Stimulated activated CD4-positive, alpha-beta T cell treated with anti-CD3 and anti-CD28 coated beads, Interleukin-15, amount 100 ng/mL, for 1 hour (primary cell): ENCODE data around the gene ZNF428.
"Not testable (repeated sequence)": the region's sequence is repeated elsewhere in the genome, so short reads cannot be mapped to it uniquely, and the experiment has no call there.

Source experiments
- DNase-seq, 2 donors: peaks; one replicate each; pipeline ENCODE4 v3.0.0-alpha.2; 2020; ENCODE audit warnings: low read depth in 1 of 2, low spot score in 1 of 2

The ZNF428 gene

DNA sequence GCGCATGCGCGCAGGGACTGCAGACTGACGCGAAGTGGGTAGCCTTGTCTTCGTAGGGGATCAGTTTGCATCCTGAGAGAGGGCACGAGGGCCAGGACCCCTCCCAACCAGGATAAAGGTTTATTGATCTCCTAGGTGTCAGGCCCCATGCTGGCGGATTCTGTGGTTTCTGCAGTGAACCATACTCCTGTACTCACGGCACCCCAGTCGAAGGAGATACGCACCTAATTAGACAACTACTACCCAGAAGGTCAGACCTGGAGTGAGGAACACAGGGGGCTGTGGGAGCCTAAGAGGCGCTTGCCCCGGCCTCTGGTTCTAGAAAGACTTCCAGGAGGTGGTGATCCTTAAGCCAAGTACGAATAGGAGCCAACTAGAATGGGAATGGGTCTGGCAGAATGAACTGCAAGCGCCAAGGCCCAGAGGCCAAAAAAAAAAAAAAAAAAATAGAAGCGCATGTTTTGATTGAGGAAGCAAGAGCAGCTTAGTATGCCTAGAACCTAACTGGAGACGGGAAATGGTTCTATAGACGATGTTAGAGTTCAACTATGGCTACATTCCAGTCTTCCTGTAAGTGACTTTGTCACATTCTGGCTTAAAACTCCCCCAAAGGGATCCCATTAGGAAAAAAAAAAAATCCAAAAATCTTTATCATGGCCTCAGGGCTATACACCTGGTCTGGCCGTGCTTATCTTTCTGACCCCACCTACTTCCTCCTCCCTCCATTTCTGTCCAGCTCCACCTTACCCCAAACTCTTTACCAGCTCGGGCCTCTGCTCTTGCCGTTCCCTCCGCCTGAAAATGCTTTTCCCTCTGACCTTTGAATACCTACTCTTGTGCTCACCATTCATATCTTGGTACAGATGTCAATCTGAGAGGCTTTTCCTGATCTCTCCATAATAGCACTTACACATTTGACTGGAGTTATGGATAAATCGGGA is 902 bp upstream of the ZNF428 start:
- DNase-seq: peak in 1 of 2 donors; percentile 75

DNA sequence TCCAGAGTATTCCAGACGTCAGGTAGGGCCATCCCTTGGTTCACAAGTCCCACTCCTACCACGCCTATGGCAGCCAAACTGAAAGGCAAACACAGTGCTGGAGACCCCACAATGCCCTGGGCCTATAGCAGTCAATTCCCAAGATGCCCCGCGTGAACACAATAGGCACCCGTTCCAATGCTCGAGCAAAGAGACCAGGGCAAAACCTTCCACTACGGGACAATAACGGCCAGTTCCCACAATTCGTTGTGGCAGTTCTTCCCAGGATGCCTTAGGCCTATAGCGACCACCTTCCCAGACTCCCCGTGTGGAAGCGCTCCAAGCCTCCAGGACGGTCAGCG is 538 bp downstream of the ZNF428 start:
- DNase-seq: no peak

DNA sequence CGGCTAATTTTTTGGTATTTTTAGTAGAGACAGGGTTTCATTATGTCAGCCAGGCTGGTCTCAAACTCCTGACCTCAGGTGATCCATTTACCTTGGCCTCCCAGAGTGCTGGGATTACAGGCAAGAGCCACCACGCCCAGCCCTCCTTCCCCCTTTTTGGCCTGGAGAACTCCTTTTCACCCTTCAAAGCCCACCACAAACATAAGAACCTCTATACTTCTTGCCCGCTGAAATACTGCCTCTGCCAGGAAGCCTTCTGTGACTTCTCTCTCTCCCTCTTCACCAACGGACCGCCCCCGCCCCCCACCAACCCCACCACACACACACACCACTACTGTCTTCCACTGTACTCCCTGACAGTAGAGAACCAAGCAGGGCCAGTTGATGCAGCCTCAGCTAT is 2.5 kb downstream of the ZNF428 start:
- DNase-seq: no peak

DNA sequence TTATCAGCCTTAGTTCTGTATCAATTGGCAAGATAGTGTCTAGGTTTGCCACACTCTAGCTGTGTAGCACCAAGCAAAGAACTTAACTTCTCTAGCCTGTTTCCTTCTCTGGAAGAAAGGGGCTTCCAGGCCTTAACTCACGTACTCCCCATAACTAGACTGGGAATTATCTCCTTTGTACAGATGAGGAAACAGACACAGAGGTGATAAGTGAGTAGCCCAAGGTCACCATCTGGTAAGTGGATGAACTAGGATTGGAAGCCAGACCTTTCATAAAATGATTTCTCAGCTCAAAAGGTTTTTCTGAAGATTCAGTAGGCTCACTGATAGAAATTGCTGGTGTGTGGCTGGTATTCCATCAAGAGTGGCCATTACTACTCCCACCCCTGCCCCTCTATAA is 3.1 kb downstream of the ZNF428 start:
- DNase-seq: no peak

DNA sequence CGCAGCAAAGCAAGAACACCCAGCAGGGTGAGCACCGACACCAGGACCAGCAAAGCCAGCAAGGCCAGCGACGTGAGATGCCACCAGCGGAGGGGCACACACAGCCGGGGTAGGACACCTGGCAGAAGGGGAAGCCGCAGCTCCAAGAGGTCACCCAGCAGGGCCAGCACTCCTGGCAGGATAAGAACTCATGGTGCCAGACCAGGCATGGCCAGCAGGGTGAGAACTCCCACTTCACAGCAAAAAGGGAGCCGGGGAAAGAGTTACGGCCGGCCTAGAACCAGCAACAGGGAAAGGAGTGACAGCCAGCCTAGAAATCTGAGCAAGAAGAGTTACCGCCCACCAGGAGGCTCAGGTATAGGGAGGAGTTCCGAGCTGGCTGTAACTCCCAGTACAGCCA is 7.1 kb downstream of the ZNF428 start:
- DNase-seq: no peak

DNA sequence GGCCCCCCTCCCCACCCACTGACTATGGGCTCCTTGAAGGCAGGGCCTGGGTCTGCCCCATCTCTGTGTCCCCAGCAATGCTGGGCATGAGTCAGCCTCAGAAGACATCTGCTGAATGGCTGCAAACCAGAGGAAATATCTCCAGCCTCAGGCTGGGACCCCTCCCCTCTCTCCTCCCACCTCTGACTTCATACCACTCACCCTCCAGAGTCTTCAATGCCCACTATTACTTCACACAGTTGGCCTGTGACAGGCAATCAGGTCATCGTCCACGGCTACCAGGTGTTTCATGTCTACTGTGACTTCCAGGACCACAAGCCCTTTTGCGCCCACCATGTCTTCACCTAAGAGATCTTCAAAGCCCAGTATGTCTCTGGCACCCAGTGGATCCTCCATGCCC is 7.6 kb downstream of the ZNF428 start, which contains the start of gene SRRM5:
Gene SRRM5 (plus strand): TSS at position 301 of the 400 bp plus-strand sequence. CDS start 34 bp downstream, at position 335.
- no peak for DNase-seq

DNA sequence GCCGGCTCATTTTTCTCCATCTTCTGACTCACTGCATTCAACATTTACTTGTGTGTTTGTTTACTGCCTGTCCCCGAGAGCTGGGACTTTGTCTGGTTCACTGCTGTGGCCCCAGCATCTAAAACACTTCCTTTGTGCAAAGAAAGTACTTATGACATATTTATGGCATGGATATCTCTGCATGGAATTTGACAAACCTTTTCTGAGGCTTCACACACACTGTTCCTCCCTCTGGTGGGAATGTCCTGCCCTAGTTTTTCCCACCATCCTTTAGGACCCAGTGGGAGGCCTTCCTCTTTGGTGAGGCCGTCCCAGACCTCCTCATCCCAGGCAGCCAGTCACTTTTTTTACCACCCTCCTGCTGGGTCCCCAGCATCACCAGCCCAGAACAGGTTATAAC is 8.9 kb downstream of the ZNF428 start:
- no peak for DNase-seq

DNA sequence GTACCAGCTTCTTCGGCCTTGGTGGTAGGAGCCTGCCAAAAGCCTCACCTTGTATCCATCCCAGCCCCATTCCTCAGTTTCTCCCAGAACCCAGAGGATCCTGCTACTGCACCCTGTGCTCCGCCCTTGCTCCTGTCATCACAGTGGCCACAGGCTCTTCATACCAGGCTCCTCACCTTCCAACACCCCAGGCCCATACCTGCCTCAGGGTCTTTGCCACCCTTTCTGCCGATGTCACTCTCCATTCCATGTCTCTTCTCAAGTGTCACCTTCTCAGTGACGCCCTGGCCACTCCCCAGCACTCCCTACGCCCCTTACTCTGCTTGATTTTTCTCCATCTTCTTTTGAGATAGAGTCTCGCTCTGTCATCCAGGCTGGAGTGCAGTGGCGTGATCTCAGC is 9.6 kb downstream of the ZNF428 start:
- DNase-seq: no peak

DNA sequence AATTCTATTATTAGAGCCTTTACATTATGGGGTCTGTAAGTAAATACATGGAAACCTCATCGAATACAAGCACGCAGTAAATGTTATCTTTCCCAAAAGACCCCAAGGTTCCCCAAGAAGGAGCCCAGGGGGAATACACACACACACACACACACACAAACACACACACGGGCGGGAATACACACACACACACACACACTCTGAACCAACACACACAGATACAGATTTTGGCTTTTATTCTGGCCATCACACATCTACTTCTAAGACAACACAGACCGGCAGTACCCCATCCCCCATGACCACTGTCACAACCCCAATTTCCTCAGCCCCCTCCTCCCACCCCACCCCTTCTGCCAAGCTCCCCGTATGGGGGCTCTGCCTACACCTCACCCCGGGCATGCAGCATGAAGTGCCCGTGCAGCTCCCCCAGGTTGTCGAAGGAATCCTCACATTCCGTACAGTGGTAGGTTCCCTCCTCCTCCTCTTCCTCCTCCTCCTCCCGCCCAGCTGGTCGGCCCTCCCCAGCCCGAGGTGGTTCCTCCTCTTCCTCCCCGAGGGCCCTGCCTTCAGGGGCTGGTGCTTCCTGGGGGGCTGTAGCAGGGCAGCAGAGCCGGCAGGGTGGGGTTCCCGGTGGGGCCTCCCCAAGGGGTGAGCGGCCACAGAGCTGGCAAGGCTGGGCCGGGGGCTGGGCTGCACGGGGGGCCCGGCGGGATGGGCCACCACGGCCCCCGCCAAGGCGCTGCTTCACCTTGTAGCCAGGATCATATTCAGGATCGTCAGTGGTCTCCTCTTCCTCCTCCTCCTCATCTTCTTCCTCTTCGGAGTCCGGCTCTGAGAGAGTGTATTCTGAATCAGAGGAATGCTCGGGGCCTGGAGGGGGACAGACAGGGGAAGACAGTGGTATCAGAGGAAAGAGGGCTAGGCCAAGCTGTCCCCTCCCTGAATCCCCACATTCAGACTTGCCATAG is 11.9 kb downstream of the ZNF428 start:
- no peak for DNase-seq

DNA sequence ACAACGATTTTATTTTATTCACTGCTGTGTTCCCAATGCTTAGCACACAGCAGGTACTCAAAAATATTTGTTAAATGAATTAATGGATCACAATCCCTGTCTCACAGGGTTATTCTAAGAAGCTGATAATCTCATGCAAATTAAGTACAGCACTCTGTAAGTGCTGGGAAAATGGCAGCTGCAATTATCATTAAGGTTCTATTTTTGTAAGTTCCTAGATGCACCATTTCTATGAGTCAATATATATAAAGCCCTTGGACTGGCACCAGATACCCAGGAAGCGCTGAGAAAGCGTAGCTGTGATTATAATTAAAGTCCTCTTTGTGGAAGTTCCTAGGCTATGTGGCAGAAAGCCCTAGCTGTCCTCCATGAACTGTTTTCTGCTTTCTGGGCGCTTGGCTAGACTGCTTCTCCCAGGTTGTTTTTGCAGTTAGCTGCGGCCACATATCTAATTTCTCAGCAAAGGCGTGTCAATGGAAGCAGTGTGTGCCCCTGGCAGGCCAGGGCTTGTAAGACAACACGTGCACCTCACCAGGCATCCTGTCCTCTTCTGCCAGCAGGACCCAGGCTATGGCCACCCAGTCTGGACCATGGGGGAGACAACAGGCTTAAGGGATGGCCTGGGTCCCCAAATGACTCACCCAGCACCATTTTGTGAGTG is 12.7 kb downstream of the ZNF428 start:
- no peak for DNase-seq

DNA sequence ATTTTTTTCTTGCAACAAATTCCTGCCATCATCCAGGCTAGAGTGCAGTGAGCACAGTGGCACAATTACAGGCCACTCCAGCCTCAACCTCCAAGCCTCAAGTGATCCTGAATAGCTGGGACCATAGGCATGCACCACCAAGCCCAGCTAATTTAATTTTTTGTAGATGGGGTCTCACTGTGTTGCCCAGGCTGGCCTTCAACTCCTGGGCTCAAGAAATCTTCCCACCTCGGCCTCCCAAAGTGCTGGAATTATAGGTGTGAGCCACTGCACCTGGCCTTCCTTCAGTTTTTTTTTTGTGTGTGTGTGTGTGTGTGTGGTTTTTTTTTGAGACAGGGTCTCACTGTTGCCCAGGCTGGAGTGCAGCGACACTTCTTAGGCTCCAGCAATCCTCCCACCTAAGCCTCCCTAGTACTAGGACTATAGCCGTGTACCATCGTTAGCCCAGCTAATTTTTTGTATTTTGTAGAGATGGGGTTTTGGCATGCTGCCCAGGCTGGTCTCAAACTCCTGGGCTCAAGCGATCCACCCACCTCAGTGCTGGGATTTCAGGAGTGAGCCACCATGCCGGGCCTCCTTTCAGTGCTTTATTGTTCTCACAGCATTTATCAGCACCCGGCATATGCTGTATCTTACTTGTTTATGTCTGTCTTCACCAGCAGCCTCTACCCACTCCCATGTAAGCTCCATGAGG is 13.4 kb downstream of the ZNF428 start:
- DNase-seq: no peak

DNA sequence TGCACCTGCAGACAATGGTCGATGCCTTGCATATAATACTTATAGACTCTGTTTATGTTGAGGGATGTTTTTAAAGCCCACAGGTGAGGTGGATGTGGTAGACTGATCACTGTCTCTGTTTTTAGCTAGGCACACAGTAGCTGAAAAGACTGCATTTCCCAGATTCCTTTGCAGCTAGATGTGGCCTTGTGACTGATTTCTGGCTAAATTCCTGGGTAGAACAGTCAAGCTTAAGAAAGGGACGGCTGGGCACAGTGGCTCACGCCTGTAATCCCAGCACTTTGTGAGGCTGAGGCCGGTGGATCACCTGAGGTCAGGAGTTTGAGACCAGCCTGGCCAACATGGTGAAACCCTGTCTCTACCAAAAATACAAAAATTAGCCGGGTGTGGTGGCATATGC is 19.1 kb downstream of the ZNF428 start:
- not testable (repeated sequence) for DNase-seq

DNA sequence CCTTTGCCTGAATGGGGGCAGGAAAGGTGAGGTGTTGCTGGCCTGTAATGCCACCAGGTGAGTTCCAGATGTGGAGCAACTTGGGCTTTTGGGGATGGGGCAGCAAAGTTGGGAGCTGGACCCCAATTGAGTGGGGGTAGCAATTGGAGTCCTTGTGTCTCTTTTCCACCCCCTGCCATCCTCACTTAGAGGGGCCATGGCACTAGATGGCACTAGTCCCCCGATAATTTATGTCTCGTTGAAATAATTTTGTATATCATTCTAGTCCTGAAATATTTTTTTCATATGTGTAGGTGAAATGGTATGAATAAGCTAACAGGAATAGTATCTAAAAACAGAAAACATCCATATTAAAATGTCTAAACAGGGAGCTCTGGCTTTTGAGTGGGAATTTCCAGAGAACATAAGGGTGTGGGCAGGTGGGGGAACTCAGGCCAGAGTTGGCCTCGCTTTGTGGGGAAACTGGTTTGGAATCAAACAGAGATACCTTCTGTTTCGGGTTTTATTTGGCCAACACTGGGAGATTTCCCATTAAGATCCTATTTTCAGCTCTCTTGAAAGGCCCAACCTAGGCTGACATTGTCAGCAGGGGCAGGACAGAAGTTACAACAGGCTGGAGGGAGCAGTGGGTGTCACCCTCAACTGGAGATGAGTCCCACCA is 19.7 kb downstream of the ZNF428 start:
- no peak for DNase-seq

DNA sequence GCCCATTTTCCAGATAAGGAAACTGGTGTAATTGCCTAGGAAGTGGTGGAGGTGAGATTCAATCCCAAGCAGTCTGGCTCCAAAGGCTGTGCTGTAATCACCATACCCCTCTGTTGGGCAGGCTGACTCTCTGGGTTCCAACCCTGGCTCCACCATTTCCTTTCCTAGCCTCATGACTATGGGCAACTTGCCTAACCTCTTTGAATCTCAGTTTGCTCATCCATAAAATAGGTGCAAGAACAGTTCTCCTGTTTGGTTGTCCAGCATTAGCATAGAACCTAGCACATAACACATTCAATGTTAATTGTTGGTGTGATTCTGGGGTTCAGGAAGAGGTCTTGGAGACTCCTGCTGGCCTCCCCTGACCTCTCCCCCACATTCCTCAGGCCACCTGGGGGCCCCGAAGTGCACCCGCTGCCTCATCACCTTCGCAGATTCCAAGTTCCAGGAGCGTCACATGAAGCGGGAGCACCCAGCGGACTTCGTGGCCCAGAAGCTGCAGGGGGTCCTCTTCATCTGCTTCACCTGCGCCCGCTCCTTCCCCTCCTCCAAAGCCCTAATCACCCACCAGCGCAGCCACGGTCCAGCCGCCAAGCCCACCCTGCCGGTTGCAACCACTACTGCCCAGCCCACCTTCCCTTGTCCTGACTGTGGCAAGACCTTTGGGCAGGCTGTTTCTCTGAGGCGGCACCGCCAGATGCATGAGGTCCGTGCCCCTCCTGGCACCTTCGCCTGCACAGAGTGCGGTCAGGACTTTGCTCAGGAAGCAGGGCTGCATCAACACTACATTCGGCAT is 20.8 kb downstream of the ZNF428 start:
- DNase-seq: no peak

DNA sequence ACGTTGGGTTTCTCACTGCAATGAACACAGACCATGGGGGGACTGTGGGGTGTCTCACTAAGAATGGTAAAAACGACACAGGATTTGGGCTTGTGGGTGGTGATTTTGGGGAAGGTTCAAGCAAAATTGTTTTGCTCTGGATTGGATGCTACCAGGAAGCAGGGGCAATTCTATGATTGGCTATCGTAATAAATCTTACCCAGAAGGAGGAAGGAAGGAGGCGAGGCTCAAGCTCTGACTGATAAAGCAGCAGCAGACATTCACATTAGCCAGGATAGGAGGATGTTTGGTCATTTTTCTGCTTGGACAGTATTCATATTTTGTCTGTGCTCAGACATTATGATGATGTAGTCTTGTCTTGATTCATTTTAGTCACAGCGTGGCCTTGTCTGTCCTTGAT is 21.6 kb downstream of the ZNF428 start:
- no peak for DNase-seq

DNA sequence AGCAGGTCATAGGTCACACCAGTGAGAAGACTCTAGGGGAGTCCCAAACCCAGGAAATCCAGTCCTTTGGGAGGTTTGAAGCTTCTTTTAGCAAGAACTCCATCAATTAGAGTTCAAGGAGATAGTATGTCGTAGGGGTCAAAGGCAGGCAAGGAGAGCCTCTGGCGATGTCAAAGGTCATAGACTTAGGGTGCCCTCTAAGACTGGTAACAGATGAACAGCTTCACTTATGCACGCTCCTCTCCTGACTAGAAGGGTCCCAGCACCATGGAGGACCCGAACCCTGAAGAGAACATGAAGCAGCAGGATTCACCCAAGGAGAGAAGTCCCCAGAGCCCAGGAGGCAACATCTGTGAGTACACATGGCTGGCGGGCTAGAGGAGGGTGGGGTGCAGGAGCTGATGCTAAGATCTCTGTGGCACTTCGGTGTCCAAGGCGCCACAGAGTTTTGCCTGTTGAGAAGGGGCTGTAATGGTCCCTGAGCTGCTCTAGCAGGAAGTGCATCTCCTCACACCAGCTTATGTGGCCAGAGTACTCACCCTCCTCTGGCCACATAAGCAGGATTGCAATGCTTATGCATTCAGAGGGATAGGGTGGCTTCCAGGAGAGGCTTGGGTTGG is 22.5 kb downstream of the ZNF428 start:
- no peak for DNase-seq

DNA sequence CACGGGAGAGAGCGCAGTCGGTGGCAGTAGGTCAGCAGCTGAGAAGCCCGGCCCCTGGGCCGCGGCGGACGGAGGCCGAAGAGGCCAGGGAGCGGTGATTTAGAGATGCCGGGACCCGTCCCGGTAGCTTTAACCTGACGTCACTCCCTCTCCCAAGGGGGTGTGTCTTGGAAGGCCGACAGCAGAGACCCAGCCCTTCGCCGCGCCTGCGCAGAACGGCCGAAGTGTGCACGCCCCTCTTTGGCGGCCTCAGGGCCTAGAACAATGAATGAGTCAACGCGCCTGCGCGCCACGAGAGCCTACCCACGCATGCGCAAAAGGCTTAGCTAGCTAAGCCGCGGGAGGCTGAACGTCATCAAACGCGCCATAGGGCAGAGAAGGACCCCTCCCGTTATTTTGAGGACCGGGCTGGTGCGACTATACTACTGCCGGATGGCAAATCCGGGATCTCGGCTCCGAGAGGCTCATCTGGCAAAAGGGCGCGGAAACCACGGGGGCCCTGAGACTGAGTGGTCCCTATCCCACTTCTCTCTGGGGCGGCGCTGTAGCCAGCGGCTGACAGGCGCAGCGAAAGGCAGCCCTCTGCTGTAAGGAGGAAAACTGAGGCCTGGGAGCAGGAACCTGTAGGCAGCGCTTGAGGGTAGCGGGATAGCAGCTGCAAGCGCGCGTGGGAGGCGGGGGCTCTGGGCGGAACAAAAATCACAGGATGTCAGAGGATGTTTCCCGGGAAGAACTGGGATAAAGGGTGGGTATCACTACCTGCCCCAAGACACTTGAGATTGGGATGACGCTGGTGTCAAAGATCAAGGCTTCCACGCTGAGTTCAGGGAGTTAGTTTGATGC is 23.2 kb downstream of the ZNF428 start, which contains the start of the genes IRGQ and ZNF576:
Gene IRGQ (minus strand): TSS at position 136 of the 843 bp plus-strand sequence. CDS start 796 bp downstream, outside the sequence.
Gene ZNF576 (plus strand): TSS at position 597 of the 843 bp plus-strand sequence. CDS start 514 bp downstream, outside the sequence.
- peak; percentile 100 for DNase-seq

DNA sequence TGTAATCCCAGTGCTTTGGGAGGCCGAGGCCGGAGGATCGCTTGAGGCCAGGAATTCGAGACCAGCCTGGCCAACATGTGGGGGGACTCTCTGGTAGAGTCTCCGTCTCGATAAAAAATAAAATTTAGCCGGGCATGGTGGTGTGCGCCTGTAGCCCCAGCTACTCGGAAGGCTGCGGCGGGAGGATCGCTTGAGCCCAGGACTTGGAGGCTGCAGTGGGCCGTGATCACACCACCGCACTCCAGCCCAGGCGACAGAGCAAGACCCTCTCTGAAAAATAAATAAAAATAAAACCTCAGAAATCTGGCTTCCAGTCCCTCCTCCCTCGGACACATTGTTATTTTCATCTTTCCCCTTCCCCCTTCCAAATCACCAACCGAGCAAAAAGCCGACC is 23.8 kb downstream of the ZNF428 start:
- DNase-seq: peak in 1 of 2 donors; percentile 14
